Fibroblast of skin of right biceps (primary cell): ENCODE measurements around the gene PRRG1.
"Not testable (repeated sequence)": the region's sequence is repeated elsewhere in the genome, so short reads cannot be mapped to it uniquely, and the experiment has no call there.

Source experiments
- DNase-seq: peaks from one replicate; pipeline ENCODE4 v3.0.0-alpha.2; 2013

Gene PRRG1

DNA sequence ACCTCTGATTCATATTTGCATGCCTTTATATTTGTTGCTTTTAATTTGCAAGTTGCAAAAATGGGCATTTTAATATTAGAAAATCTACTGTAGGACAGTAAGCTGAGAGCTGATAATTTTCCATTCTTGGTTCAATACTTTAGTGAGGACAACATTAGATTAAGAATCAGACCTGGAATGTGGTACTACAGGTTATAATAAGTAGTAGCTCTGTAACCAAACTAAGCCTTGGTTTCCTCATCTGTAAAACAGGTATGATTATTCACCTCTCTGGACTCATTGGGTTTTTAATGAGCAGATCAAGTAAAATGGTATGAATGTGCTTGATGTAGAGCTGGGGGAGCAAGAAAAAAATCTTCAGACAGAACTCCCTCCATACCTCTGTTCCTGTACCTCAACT lies 31.1 kb downstream of the PRRG1 start:
- DNase-seq: no peak

DNA sequence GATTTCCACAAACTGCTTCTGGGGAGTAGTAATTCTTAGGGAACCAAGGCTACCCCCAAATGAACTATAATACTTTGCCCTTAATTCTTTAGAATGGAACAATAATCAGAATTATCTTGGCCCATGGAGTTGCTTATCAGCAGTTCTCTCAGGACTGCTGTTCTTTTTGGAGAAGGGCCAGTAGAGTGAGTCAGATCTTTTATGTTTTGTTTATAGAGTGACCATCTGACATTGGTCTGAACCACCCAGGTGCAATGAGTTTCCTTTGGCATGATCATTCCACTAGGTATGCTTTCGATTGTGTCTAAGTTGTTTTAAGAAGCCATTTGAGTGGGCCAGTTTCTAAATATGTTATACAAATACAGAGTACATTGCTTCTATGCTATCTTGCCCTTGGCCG lies 31.8 kb downstream of the PRRG1 start:
- peak; percentile 53 for DNase-seq

DNA sequence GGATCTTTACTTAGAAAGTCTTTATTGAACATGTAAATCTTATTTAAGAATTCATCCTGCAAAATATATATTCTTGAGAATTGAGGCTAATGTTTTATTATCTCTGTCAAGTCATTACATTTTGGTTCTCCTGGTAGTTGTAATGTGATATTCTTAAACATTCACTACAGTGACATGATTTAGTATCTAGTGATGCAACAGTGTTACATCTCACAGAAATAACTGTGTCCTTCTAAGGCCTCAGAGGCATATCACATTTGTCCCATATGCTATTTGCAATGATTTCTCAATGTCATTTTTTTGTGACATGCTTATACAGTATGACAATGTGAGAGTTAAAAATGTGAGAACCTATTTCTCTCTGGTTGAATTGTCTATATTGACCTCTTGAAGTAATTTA lies 34.1 kb downstream of the PRRG1 start:
- peak; percentile 10 for DNase-seq

DNA sequence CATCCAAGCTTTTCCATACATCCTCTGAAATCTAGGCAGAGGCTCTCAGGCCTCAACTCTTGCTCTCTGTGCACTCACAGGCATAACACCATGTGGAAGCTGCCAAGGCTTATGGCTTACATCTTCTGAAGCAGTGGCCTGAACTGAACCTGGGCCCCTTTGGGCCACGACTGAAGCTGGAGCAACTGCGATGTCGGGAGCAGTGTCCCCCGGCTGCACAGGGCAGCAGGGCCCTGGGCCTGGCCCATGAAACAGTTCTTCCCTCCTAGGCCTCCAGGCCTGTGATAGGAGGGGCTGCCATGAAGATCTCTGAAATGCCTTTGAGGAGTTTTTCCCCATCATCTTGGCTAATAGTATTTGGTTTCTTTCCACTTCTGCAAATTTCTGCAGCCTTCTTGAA lies 39.2 kb downstream of the PRRG1 start:
- no peak for DNase-seq

DNA sequence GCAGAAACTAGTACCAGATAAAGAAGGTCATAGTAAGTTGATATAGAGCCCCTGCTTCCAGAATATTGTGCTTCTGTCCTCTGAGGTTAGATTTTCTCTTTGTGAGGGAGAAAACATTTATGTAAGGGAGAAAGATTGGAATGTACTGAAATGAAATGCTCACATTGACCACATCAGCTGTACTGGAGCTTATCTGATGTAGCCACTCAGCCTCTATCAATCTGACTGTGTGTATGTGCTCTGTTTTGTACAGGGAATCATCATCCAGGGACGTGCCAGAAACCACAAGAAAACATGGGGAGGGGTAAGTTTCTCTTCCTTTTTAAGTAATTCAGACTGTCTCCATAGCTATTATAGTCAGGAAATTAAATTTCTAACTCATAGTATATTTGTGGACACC lies 56.8 kb downstream of the PRRG1 start:
- peak; percentile 71 for DNase-seq

DNA sequence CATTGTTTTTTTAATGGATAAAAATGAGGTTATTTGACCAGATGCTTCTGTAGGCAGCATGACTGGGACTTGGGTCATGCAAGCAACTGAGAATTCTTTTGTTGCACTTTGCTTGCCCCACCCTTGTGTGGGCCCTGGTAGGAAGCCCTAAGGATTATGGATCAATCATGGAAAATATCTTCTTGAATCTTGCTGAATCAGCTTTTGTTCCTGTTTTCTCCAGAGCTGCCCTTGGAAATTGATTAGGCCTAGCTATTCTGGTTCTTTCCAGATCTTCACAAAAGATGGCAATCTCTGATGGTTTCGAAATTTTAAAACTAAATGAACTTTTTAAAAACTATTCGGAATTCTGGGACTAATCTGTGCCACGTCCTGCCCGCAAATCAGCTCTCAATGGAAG lies 58.6 kb downstream of the PRRG1 start:
- no peak for DNase-seq

DNA sequence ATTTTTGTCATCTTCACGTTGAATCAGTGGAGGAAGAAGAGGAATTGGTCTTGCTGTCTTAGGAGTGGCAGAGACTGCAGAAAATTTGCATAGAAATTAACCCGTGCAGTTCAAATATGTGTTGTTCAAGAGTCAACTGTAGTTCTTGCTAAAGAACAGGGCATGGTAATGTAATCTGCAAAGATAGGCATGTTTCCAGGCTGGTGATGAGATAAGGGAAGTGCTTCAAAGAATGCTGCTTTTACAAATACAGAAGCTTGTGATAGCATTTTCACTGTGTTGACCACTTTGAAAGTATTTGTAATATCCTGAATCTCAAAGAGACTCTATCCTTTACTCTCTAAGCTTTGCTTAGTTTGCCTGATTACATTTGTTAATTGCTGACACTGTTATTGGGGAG lies 60.1 kb downstream of the PRRG1 start:
- DNase-seq: no peak

DNA sequence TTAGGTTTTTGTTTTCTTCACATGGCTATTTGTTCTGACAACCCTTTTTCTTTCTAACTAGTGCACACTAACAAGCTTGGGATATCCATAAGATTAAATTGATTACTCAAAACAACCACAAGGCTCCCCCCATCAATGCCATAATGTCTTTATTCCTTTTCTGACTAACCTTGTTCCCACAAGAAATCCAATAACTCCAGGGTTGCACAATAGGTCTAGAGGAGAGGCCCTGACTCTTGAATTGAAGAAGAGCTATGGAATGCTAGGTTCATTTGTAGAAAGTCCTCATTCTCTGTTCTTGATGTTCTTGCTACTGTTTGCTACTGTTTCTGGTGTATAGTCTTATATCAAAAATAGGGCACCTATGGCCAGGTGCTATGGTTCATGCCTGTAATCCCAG lies 71.0 kb downstream of the PRRG1 start:
- peak; percentile 19 for DNase-seq

DNA sequence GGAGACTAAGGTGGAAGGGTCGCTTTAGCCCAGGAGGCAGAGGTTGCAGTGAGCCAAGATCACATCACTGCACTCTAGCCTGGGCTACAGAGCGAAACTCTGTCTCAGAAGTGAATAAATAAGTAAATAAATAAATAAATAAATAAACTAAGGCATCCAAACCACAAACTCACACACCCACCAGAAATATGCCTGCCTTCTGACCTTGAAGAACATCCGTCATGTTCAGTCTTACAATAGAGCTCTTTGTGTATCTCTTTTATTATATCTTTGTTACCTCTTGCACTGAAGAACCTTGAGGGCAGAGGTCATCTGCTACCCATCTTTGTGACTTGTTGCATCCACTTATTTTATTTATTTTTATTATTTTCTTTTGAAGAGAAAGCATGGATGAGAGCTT lies 71.6 kb downstream of the PRRG1 start:
- no peak for DNase-seq

GRCh38 chrX:37424000-37424429 lies 74.9 kb downstream of the PRRG1 start:
- peak; percentile 79 for DNase-seq

DNA sequence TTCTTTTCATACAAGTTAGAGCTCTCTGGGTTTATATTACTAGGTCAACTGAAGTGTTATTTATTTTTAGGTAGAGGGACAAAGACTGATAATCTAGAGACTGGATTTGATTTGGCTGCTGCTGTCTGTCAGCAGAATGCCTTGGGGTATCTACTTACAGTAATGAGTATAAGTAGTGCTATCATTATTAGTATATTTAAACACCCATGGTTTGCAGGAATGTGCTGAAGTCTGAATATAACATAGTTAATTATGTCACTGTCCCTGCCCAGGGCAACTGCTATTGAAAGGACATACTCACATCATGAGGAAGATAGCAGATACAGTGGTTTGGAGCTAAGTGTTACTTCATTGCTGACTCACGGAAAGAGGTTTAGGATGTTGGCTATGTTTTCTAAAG lies 76.2 kb downstream of the PRRG1 start:
- peak; percentile 23 for DNase-seq

DNA sequence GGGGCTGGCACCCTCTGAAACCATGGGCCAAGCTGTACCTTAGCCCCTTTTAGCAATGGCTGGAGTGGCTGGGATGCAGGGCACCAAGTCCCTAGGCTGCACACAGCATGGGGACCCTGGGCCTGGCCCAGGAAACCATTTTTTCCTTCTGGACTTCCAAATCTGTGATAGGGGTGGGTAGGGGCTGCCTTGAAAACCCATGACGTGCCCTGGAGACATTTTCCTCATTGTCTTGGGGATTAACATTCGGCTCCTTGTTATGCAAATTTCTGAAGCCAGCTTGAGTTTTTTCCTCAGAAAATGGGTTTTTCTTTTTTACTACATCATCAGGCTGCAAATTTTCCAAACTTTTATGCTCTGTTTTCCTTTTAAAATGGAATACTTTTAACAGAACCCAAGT lies 79.8 kb downstream of the PRRG1 start:
- DNase-seq: not testable (repeated sequence)

DNA sequence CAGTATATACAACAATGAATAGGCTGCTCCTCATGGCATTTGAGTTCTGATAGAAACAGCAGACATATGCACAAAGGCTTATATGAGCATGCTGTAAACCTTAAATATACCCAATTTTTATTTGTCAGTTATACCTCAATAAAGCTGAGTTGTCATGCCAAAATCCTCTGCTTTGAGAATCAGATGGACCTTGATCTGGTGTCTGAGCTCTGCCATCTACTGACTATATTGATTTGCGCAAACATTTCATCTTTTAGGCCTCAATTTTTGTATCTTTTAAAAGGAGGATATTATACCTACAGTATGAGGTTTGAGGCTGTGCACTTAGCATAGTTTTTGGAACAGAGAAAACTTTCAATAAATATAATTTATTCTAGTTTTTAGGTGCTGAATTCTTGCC lies 85.2 kb downstream of the PRRG1 start:
- no peak for DNase-seq

DNA sequence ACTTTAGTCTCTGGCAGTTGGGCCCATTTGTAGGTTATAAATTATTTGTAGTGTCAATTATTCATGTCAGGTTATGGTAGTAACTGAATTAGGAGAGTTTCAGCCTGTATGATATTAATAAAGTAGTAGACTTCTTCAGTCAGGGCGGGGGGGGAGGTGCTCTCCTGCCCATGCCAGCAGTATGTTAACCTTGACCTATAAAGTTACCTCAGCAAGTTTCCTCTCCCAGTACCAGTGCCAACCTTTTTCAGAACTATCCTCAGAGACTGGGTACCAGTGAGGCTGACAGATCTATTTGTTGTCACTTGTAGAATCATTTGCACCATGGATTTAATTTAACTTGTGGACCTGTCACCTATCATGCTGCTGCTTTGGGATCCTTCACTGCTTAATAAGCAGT lies 88.0 kb downstream of the PRRG1 start:
- no peak for DNase-seq

DNA sequence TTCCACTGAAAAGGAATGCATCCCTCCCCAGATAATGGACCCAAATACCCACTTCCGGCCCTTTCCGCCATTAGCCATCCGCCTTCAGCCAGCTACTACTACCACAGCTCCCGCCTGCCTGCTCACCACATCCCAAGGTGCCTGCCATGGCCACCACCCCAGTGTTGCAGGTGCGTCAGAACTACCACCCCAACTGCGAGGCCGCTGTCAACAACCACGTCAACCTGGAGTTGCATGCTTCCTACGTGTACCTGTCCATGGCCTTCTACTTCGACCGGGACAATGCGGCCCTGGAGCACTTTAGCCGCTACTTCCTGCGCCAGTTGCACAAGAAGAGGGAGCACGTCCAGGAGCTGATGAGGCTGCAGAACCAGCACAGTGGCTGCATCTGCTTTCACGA lies 92.2 kb downstream of the PRRG1 start:
- no peak for DNase-seq

GRCh38 chrX:37445182-37445581 lies 96.0 kb downstream of the PRRG1 start:
- no peak for DNase-seq

- DNase-seq: no peak
These were observed 104.7 kb downstream of the PRRG1 start for GRCh38 chrX:37453821-37454220.

DNA sequence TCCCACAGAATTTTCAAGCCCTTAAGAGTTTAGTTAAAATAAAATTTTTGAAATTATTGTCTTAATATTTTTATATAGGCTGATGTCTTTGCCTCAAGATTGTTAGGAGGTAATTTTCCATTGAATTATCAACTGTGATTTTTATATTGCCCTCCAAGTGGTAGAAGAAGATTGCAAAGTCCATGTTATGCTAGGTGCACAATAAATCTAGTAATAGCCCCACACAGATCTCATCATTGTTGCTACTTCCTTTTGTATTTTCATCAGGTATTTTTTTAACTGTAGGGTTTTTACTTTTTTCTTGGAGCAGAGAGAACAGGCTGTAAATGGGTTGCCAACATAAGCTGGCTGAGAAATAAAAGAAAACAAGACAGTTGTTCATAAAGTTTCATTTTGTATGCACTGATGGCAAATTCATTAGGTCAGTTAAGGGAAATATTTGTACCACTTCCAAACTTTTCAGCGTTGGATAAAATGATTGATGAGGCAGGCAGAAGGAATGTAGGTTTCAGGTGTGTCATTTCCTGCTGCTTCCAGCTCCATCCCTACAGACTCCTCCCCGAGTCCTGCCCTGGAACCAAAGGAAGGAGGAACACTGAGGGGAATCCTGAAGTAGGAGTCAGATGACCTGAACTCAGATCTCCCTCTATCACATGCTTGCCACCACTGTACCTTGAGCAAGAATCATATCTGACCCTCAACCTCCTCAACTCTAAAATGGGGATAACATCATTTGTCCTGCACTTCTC lies 105.5 kb downstream of the PRRG1 start:
- peak; percentile 68 for DNase-seq

GRCh38 chrX:37455381-37455780 lies 106.2 kb downstream of the PRRG1 start:
- DNase-seq: no peak

DNA sequence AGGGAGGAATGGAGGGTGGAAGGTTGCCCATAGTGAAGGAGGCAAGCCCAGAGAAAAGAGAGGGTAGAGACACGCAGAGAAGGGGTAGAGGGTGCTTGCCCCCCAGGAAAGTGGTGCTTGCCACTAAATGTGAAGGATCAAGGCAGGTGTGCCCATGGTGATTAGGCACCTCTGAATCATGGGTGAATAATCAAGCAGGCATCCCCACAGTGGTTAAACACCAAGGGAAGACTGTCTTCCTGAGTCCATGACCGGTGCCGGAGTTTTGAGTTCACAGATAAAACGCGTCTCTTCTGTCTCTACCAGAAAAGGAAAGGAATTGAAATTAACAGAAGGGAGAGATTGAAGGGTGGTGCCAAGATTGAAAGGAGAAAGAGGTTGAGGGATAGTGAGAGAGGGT lies 111.1 kb downstream of the PRRG1 start:
- peak; percentile 1 for DNase-seq

DNA sequence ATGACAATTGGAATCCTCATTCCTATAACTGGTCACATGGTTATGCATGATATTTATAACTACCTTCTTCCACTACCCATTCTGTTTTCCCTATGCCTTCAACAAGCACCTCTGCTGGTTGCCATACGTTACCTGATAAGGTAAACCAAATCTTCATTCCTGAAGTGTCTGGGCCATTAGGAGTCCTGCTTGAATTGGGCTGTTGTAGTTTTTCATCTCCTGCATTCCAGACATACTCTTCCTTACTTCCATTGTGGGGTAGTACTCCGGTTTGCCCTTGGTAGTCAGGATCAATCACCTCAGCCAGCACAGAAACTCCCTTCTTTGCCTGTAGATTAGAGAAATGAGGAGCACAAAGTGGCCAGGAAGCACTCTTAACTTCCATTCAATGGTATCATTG lies 113.2 kb downstream of the PRRG1 start:
- DNase-seq: no peak

DNA sequence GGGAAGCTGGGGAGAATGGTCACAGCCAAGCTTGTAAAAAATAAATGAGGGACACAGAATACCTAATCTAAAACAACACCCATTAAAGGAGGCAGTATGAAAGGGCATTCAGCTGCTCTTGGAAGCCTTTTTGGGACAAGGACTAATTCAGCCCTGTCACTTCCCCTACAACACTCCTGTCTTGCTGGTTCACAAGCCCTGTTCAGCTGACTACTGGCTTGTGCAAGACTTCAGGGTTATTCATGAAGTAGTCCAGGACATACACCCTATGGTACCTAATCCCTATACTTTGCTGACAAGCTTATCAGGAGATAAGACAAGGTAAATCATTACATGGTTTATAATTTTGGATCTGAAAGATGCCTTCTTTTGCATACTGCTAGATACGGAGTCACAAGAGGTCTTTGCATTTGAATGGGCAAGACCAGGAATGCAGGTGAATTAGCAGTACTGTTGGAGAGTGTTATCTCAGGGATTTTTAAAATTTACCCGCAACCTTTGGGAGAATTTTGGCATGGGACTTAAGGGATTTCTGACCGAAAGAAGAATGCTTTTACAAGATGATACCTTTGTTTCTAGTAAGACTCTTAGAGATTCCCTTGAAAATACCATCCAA lies 119.1 kb downstream of the PRRG1 start:
- no peak for DNase-seq

DNA sequence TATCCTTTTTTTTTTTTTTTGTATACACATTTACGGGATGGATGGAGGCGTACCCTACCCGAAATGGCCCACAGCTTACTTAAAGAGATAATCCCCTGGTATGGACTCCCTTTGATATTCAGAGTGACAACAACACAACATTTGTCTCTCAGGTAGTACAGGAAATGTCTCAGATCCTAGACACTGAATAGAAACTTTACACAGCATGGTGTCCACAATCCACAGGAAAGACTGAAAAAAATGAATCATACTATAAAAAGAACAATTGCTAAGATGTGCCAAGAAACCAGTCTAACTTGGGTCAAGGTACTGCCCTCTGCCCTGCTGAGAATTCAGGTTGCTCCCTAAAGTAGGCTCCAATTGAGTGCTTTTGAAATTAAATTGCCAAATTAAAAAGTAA lies 121.5 kb downstream of the PRRG1 start:
- DNase-seq: no peak

DNA sequence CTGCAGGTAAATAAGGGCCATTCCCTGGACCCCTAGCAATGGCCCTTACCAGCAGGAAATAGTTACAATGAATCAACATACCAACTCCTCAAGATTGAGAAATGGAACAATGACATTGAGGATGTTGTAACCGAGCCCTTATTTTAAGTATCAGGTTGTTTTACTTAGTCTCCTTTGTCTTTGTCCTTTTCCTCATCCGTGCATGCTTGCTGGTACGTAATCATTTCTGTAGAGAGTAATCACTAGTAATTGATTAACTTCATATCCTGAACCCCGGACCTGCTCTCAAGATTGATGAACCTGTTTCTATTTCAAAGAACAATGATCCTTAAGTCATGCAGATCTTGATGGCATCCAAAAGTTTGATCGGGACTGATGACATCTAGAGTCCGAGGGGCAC lies 123.7 kb downstream of the PRRG1 start:
- no peak for DNase-seq

DNA sequence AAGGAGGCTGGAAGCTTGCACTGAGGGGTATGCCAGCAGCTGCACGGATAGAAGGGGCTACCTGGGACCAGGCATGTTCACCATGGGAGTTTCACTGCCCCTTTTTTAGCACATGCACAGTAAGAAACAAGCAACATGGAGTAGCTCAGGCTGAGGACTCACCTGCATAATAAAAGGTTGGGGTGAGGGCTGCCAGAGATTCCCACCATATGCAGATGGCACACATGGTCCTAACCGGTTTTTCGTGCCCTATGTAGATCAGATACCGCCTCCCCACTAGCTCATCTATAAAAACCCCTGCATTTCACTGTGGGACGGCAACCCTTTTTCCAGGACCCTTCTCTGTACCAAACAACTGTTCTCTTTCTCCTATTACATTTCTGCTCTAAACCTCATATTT lies 125.3 kb downstream of the PRRG1 start:
- DNase-seq: no peak
